Heart right ventricle (tissue), 16 donors: ENCODE results near the gene STPG1. TPM values are rescaled to one million over a fixed set of nuclear protein-coding genes. Genes with fewer than 3 reads are reported as not detected.

Source experiments
- ATAC-seq, 8 donors: fragments of 200-7000 bp; cut with Tn5 transposase; one replicate each; pipeline ENCODE4 v1.9.1; 2020; ENCODE audit warnings: mild to moderate bottlenecking in 8 of 8, moderate library complexity in 8 of 8, moderate number of reproducible peaks in 1 of 8
- DNase-seq, 2 donors: peaks; one replicate each; pipeline ENCODE4 v3.0.0-alpha.2; 2020
- H3K27ac ChIP-seq, 10 donors: fragments of 200-600 bp; sonication (generic) in 2 of 10; one replicate each; pipeline versions ENCODE4 v1.5.0 to v1.8.0; 2020 to 2022; ENCODE audit warnings: mild to moderate bottlenecking in 3 of 10
- H3K27me3 ChIP-seq, 7 donors: fragments of 200-600 bp; one replicate each; pipeline ENCODE4 v1.8.0; 2021 to 2022; ENCODE audit warnings: mild to moderate bottlenecking in 2 of 7
- H3K36me3 ChIP-seq, 9 donors: fragments of 200-600 bp; sonication (generic) in 1 of 9; one replicate each; pipeline versions ENCODE4 v1.5.0 to v1.8.0; 2020 to 2022; ENCODE audit warnings: mild to moderate bottlenecking in 2 of 9
- H3K4me1 ChIP-seq, 9 donors: fragments of 200-600 bp; sonication (generic) in 1 of 9; one replicate each; pipeline versions ENCODE4 v1.5.0 to v1.8.0; 2020 to 2022; ENCODE audit warnings: mild to moderate bottlenecking in 4 of 9
- H3K4me3 ChIP-seq, 10 donors: fragments of 200-600 bp; sonication (generic) in 2 of 10; one replicate each; pipeline versions ENCODE4 v1.5.0 to v1.8.0; 2020 to 2022; ENCODE audit warnings: mild to moderate bottlenecking in 7 of 10, moderate library complexity in 2 of 10
- H3K9me3 ChIP-seq, 11 donors: fragments of 200-600 bp in 10 of 11; sonication (generic) in 2 of 11; one replicate each; pipeline versions ENCODE4 v1.5.0 to v1.8.0; 2013 to 2022; ENCODE audit warnings: mild to moderate bottlenecking in 2 of 11, control low read depth in 1 of 11, moderate library complexity in 1 of 11
- WGBS, 2 donors: extraction: QIAGEN DNeasy Blood & Tissue Kit; methylation state at CpG; one replicate each; pipeline ENCODE4 v1.1.7; 2013; ENCODE audit warnings: inconsistent platforms in 1 of 2; 5-methylcytosine and 5-hydroxymethylcytosine counted together
- intact Hi-C, 10 donors: fragments of 100-400 bp; cut with DNase I; formaldehyde crosslinking; loops; one replicate each; pipeline versions ENCODE4 v1.11.1 to v1.14.2; 2022
- polyA plus RNA-seq, 2 donors: library from polyadenylated mRNA; stranded (reverse); fragments of 200-250 nt; gene quantifications; one replicate each; pipeline ENCODE4 v1.2.3, GENCODE V29; 2013
- total RNA-seq, 10 donors: library from RNA; stranded (reverse); fragmentation: NEBNext Ultra II Directional in 3 of 10; extraction: Animal tissue kit (Norgen Biotek cat#: 25700) in 3 of 10; gene quantifications; one replicate each; pipeline versions ENCODE4 v1.2.1 to v1.2.4, GENCODE V29; 2021 to 2023
- TF ChIP-seq, protein P1 (sequence below), 9 donors: fragments of 200-600 bp; sonication (generic) in 2 of 9; IDR thresholded peaks; one replicate each; pipeline versions ENCODE4 v1.5.0 to v1.8.0; 2021 to 2022; ENCODE audit warnings: antibody characterized with exemption in 9 of 9, mild to moderate bottlenecking in 5 of 9, moderate library complexity in 1 of 9
- donor health status: Arrhythmogenic right ventricular cardiomyopathy.
- donor health status: ischemic (EF 13 %, LVEDD 7.1; RV severe dilation, severe dysfunction).
- donor health status: healthy with polysubstance abuse.
- donor health status: DM: no; HTN: yes; CAD: no.
- donor health status: DM: no; HTN: no; CAD: no.
- donor health status: ischemic (EF 25% LVEDD 6.9; RV normal size, moderate dysfunction).
- donor health status: ischemic (EF 25% LVEDD 5.7; RV mildly dilated, moderate dysfunction).
- donor health status: healthy.
- donor health status: DM: yes; HTN: yes; CAD: no.
- donor health status: Ischemic cardiomyopathy.
- donor health status: ischemic (EF 35%, LVEDD 5.7; RV mildly dilated, moderate dysfunction).
- donor health status: nonischemic (EF 11% LVEDD 7.7; RV severe dilation, severe dysfunction).
- donor health status: DM: yes; HTN: yes; CAD: no.
- donor health status: PGD.
- donor health status: ischemic (EF 29% LVEDD 5.4; RV normal size, mild dysfunction).
- donor health status: nonischemic (EF 23%, LVEDD 6.1; RV moderate dilation, normal function).

The STPG1 gene
- total and polyA plus RNA-seq, 12 donors = 2.7 to 6.6 (median 4.5) TPM

GRCh38 chr1:24390924-24391782 is 22.4 kb downstream of the STPG1 start:
- TF ChIP-seq, protein P1, sequence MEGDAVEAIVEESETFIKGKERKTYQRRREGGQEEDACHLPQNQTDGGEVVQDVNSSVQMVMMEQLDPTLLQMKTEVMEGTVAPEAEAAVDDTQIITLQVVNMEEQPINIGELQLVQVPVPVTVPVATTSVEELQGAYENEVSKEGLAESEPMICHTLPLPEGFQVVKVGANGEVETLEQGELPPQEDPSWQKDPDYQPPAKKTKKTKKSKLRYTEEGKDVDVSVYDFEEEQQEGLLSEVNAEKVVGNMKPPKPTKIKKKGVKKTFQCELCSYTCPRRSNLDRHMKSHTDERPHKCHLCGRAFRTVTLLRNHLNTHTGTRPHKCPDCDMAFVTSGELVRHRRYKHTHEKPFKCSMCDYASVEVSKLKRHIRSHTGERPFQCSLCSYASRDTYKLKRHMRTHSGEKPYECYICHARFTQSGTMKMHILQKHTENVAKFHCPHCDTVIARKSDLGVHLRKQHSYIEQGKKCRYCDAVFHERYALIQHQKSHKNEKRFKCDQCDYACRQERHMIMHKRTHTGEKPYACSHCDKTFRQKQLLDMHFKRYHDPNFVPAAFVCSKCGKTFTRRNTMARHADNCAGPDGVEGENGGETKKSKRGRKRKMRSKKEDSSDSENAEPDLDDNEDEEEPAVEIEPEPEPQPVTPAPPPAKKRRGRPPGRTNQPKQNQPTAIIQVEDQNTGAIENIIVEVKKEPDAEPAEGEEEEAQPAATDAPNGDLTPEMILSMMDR (IDR thresholded peaks at IDR 0.05) = peak; percentile 90 to 99 (median 96)

GRCh38 chr1:24389231-24389678 is 24.3 kb downstream of the STPG1 start:
- H3K4me3 ChIP-seq = no peak overlapping the region
- 90 to 92% methylated on average over 4 of the region's 4 CpGs for WGBS, 2 donors
- H3K27me3 ChIP-seq = no peaks in the 10 kb centered on the region
- intact Hi-C loops = no loop called here
- ATAC-seq (no peak), DNase-seq (no peak)
- H3K4me1 ChIP-seq = peaks cover 0 to 45% (median 15%) of the 10 kb centered on the region in 9 donors
- H3K9me3 ChIP-seq = no peaks in the 10 kb centered on the region
- H3K36me3 ChIP-seq = no peaks in the 10 kb centered on the region
- TF ChIP-seq, protein P1 (IDR thresholded peaks at IDR 0.05) = no peak
- no peak overlapping the region for H3K27ac ChIP-seq

More at GRCh38 chr1:24390924-24391782, 22.4 kb downstream of the STPG1 start:
- Histone ChIP-seq H3K27me3 (no peaks in the 10 kb centered on the region), H3K9me3 (no peaks in the 10 kb centered on the region), H3K36me3 (no peaks in the 10 kb centered on the region), H3K4me3 (peak overlapping the region in 7 of 10 donors; percentile 11 to 36 (median 25)), H3K27ac (peak overlapping the region; percentile 49 to 85 (median 77)), H3K4me1 (peaks cover 0 to 31% (median 15%) of the 10 kb centered on the region in 9 donors)
- intact Hi-C loops = loop anchor here in 8 of 10 donors (1.0 to 10.0 kb wide), 6 partner anchors 188 to 251 kb away; partner anchors contain the start of gene SRRM1 (in 1 of the 8)
- ATAC-seq (peak; percentile 93 to 98 (median 94)), DNase-seq (peak; percentile 77 to 81)
- WGBS, 2 donors = 11 to 13% methylated on average over 12 of the region's 12 CpGs

DNA sequence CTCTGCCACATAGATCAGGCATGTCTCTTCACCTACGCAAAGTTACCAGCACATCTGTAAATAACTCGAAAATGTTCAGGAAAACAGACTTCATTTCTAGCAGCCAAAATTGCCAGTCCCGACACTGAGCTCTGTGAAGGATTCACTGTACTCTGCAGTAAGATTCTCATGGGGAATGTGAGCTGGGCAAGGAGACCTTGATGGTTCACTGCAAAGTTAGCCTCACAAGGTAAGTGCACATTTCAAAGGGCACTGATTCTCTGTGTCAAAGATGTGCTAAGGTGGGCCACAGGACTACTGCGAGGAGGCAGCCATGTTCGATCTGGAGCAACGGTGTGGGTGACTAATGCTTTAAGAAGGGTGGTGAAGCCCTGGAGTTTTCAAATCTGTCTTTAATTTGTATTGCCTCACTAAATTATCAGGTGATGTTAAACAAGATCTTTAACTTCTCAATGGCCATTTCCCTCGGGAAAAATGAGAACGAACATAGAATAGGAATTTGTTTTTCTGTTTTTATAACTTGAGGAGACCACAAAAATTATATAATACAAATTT is 25.2 kb downstream of the STPG1 start:
- peaks cover 0 to 6% (median 0%) of the 10 kb centered on the region in 9 donors for H3K36me3 ChIP-seq
- ATAC-seq = no peak
- H3K4me1 ChIP-seq = peaks cover 0 to 44% (median 15%) of the 10 kb centered on the region in 9 donors
- intact Hi-C loops = no loop called here
- WGBS, 2 donors = 86 to 91% methylated on average over 8 of the region's 8 CpGs
- H3K27ac ChIP-seq = no peak overlapping the region
- no peaks in the 10 kb centered on the region for H3K9me3 ChIP-seq
- TF ChIP-seq, protein P1 (IDR thresholded peaks at IDR 0.05) = no peak
- H3K4me3 ChIP-seq = no peak overlapping the region
- DNase-seq = no peak
- no peaks in the 10 kb centered on the region for H3K27me3 ChIP-seq

GRCh38 chr1:24387636-24388175 is 25.9 kb downstream of the STPG1 start:
- Histone ChIP-seq H3K4me1 (peaks cover 0 to 40% (median 13%) of the 10 kb centered on the region in 9 donors), H3K27me3 (no peaks in the 10 kb centered on the region), H3K9me3 (no peaks in the 10 kb centered on the region), H3K27ac (no peak overlapping the region), H3K4me3 (no peak overlapping the region), H3K36me3 (peaks cover 0 to 12% (median 0%) of the 10 kb centered on the region in 9 donors)
- DNase-seq (no peak), ATAC-seq (no peak)
- intact Hi-C loops = no loop called here
- WGBS, 2 donors = 76 to 93% methylated on average over 1 of the region's 1 CpG
- TF ChIP-seq, protein P1 (IDR thresholded peaks at IDR 0.05) = no peak
